Tibial nerve (tissue), 4 donors: ENCODE results near the gene KREMEN1.
"Not testable (repeated sequence)": the region's sequence is repeated elsewhere in the genome, so short reads cannot be mapped to it uniquely, and the experiment has no call there.

ENCODE experiments used
- EP300 ChIP-seq, 2 donors: sonication (generic); formaldehyde crosslinking; IDR thresholded peaks; one replicate each; pipeline ENCODE4 v1.6.1; 2017; ENCODE audit warnings: antibody characterized with exemption in 2 of 2, mild to moderate bottlenecking in 1 of 2
- TF ChIP-seq, protein P1 (sequence below), 5 experiments: fragments of 200-600 bp in 3 of 5; fragments of 450-650 bp in 2 of 5; sonication (generic) in 3 of 5; IDR thresholded peaks; one replicate each; pipeline ENCODE4 v1.5.1; 2016 to 2019; ENCODE audit warnings: antibody characterized with exemption in 5 of 5, mild to moderate bottlenecking in 3 of 5, moderate library complexity in 2 of 5

DNA sequence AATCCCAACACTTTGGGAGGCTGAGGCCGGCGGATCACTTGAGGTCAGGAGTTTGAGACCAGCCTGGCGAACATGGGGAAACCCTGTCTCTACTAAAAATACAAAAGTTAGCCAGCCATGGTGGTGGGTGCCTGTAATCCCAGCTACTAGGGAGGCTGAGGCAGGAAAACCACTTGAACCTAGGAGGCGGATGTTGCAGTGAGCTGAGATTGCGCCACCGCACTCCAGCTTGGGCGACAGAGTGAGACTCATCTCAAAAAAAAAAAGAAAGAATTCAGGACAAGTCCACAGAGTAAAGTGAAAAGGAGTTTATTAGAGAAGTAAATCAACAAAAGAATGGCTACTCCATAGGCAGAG is 10.7 kb downstream of the KREMEN1 start:
- TF ChIP-seq, protein P1, sequence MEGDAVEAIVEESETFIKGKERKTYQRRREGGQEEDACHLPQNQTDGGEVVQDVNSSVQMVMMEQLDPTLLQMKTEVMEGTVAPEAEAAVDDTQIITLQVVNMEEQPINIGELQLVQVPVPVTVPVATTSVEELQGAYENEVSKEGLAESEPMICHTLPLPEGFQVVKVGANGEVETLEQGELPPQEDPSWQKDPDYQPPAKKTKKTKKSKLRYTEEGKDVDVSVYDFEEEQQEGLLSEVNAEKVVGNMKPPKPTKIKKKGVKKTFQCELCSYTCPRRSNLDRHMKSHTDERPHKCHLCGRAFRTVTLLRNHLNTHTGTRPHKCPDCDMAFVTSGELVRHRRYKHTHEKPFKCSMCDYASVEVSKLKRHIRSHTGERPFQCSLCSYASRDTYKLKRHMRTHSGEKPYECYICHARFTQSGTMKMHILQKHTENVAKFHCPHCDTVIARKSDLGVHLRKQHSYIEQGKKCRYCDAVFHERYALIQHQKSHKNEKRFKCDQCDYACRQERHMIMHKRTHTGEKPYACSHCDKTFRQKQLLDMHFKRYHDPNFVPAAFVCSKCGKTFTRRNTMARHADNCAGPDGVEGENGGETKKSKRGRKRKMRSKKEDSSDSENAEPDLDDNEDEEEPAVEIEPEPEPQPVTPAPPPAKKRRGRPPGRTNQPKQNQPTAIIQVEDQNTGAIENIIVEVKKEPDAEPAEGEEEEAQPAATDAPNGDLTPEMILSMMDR (IDR thresholded peaks at IDR 0.05), result not testable (repeated sequence)
- TF ChIP-seq EP300 (IDR thresholded peaks at IDR 0.05), result not testable (repeated sequence)
